Measurements from ENCODE around the gene DPPA2.

DPPA2 gene

GRCh38 chr3:109313061-109313460 is 3.3 kb downstream of the DPPA2 start:
- DNase-seq = no peak

- no peak for DNase-seq
Observed at GRCh38 chr3:109297496-109297895, 18.8 kb downstream of the DPPA2 start.

GRCh38 chr3:109284071-109284470 is 32.2 kb downstream of the DPPA2 start:
- no peak for DNase-seq

- no peak for DNase-seq
Observed at GRCh38 chr3:109278546-109278945, 37.8 kb downstream of the DPPA2 start.

GRCh38 chr3:109278141-109278540 is 38.2 kb downstream of the DPPA2 start:
- no peak for DNase-seq

- no peak for DNase-seq
Observed at GRCh38 chr3:109275702-109276293, 40.5 kb downstream of the DPPA2 start.

GRCh38 chr3:109270779-109271178 is 45.5 kb downstream of the DPPA2 start:
- no peak for DNase-seq

GRCh38 chr3:109269577-109270275 is 46.6 kb downstream of the DPPA2 start:
- DNase-seq = no peak

GRCh38 chr3:109268181-109268580 is 48.1 kb downstream of the DPPA2 start:
- no peak for DNase-seq

GRCh38 chr3:109265295-109265694 is 51.0 kb downstream of the DPPA2 start:
- no peak for DNase-seq

- no peak for DNase-seq
Observed at GRCh38 chr3:109257269-109257668, 59.0 kb downstream of the DPPA2 start.

GRCh38 chr3:109254770-109255169 is 61.5 kb downstream of the DPPA2 start:
- DNase-seq = no peak

GRCh38 chr3:109252641-109253040 is 63.7 kb downstream of the DPPA2 start:
- no peak for DNase-seq
